ENCODE results near the gene RBP3.

GRCh38 chr10:47372726-47373125 lies 24.6 kb downstream of the RBP3 start:
- TF ChIP-seq CTCF (IDR thresholded peaks at IDR 0.05 in 8 of 11, conservative IDR thresholded peaks at IDR 0.05 in 3 of 11) (no peak), POLR2A (IDR thresholded peaks at IDR 0.05) (no peak), POLR2AphosphoS5 (IDR thresholded peaks at IDR 0.05) (no peak)
